Cardiac fibroblast (primary cell): Measurements from ENCODE around the gene AMMECR1.

Source experiments
- DNase-seq, 2 donors: peaks; one replicate each; pipeline versions ENCODE4 v3.0.0 to v3.0.0-alpha.2; 2010; ENCODE audit warnings: low read depth in 2 of 2
- H3K4me3 ChIP-seq, 2 donors: replicated peaks in 1 of 2; 1 replicate in 1 of 2; 2 replicates in 1 of 2; pipeline ENCODE4 v1.5.1; 2011; ENCODE audit warnings: low read depth in 2 of 2, low read length in 2 of 2, mild to moderate bottlenecking in 2 of 2, moderate library complexity in 1 of 2
- CTCF ChIP-seq: IDR thresholded peaks from one replicate; pipeline ENCODE4 v1.5.1; 2011; ENCODE audit warnings: low read depth, mild to moderate bottlenecking, low read length, inconsistent platforms

The AMMECR1 gene

GRCh38 chrX:110317820-110318663 is at the start of gene AMMECR1:
TSS of gene AMMECR1 (minus strand) at chrX:110318085. CDS start at chrX:110318071, 14 bp downstream.
- TF ChIP-seq CTCF, result no peak
- peak; percentile 76 to 86 for DNase-seq
- H3K4me3 ChIP-seq, result peak within 1 kb of the TSS; percentile 77 to 79

GRCh38 chrX:110363244-110363643 is 45.4 kb upstream of the AMMECR1 start:
- H3K4me3 ChIP-seq, result no peak overlapping the region
- no peak for TF ChIP-seq CTCF
- DNase-seq, result no peak

GRCh38 chrX:110359273-110359672 is 41.4 kb upstream of the AMMECR1 start:
- TF ChIP-seq CTCF, result no peak
- H3K4me3 ChIP-seq, result no peak overlapping the region
- DNase-seq, result peak in 1 of 2 donors; percentile 33

- no peak within 1 kb of the TSS for H3K4me3 ChIP-seq
- no peak for TF ChIP-seq CTCF
- DNase-seq, result no peak
These were observed 40.7 kb upstream of the AMMECR1 start, which contains the start of gene RTL9 for GRCh38 chrX:110358548-110358947. TSS of gene RTL9 (plus strand) at chrX:110358848. CDS start at chrX:110450618, 91,770 bp downstream.

- TF ChIP-seq CTCF, result peak; percentile 24
- no peak overlapping the region for H3K4me3 ChIP-seq
- peak; percentile 33 to 56 for DNase-seq
These were observed 28.8 kb upstream of the AMMECR1 start for GRCh38 chrX:110346681-110347080.

GRCh38 chrX:110341189-110342035 is 23.5 kb upstream of the AMMECR1 start:
- DNase-seq, result peak; percentile 72 to 92
- no peak overlapping the region for H3K4me3 ChIP-seq
- no peak for TF ChIP-seq CTCF
